IPS-18c (cell line): Measurements from ENCODE around the gene CARD11.

ENCODE experiments used
- H3K4me3 ChIP-seq: 2 replicates; pipeline ENCODE4 v1.7.0; 2013; ENCODE audit warnings: low read depth, mild to moderate bottlenecking, low read length, moderate library complexity; ENCODE audit not compliant: insufficient read depth
- H3K9me3 ChIP-seq: one replicate; pipeline ENCODE4 v1.6.1; 2013; ENCODE audit warnings: mild to moderate bottlenecking, low read length, moderate library complexity; ENCODE audit not compliant: control insufficient read depth, insufficient read depth

CARD11 gene

GRCh38 chr7:2919256-2919655, 124.4 kb downstream of the CARD11 start:
- Histone ChIP-seq H3K9me3 (no peaks in the 10 kb centered on the region), H3K4me3 (no peak overlapping the region)

- H3K4me3 ChIP-seq, result no peak overlapping the region
- H3K9me3 ChIP-seq, result no peaks in the 10 kb centered on the region
Measured at GRCh38 chr7:2918406-2918805, 125.3 kb downstream of the CARD11 start.

- Histone ChIP-seq H3K9me3 (no peaks in the 10 kb centered on the region), H3K4me3 (no peak overlapping the region)
Measured at GRCh38 chr7:2915023-2915422, 128.6 kb downstream of the CARD11 start.

GRCh38 chr7:2913760-2914387, 129.8 kb downstream of the CARD11 start:
- no peak overlapping the region for H3K4me3 ChIP-seq
- peaks cover 1% of the 10 kb centered on the region for H3K9me3 ChIP-seq

- peaks cover 3% of the 10 kb centered on the region for H3K9me3 ChIP-seq
- no peak overlapping the region for H3K4me3 ChIP-seq
Measured at GRCh38 chr7:2912684-2913439, 130.8 kb downstream of the CARD11 start.

GRCh38 chr7:2911466-2911865, 132.2 kb downstream of the CARD11 start:
- peaks cover 3% of the 10 kb centered on the region for H3K9me3 ChIP-seq
- no peak overlapping the region for H3K4me3 ChIP-seq

- no peak overlapping the region for H3K4me3 ChIP-seq
- peaks cover 3% of the 10 kb centered on the region for H3K9me3 ChIP-seq
Measured at GRCh38 chr7:2909471-2910039, 134.1 kb downstream of the CARD11 start.

GRCh38 chr7:2909043-2909442, 134.6 kb downstream of the CARD11 start:
- H3K4me3 ChIP-seq, result no peak overlapping the region
- H3K9me3 ChIP-seq, result peaks cover 3% of the 10 kb centered on the region

- no peak overlapping the region for H3K4me3 ChIP-seq
- H3K9me3 ChIP-seq, result peaks cover 3% of the 10 kb centered on the region
Measured at GRCh38 chr7:2908103-2908683, 135.5 kb downstream of the CARD11 start.

- H3K9me3 ChIP-seq, result peaks cover 3% of the 10 kb centered on the region
- no peak overlapping the region for H3K4me3 ChIP-seq
Measured at GRCh38 chr7:2906197-2906931, 137.3 kb downstream of the CARD11 start.

- Histone ChIP-seq H3K9me3 (peaks cover 3% of the 10 kb centered on the region), H3K4me3 (no peak overlapping the region)
Measured at GRCh38 chr7:2905500-2905899, 138.2 kb downstream of the CARD11 start.

GRCh38 chr7:2905027-2905426, 138.6 kb downstream of the CARD11 start:
- Histone ChIP-seq H3K4me3 (no peak overlapping the region), H3K9me3 (peaks cover 3% of the 10 kb centered on the region)

GRCh38 chr7:2904202-2904601, 139.5 kb downstream of the CARD11 start:
- Histone ChIP-seq H3K9me3 (peaks cover 3% of the 10 kb centered on the region), H3K4me3 (no peak overlapping the region)

- H3K9me3 ChIP-seq, result peaks cover under 1% of the 10 kb centered on the region
- H3K4me3 ChIP-seq, result no peak overlapping the region
Measured at GRCh38 chr7:2903682-2904162, 139.9 kb downstream of the CARD11 start.

- no peaks in the 10 kb centered on the region for H3K9me3 ChIP-seq
- no peak overlapping the region for H3K4me3 ChIP-seq
Measured at GRCh38 chr7:2897023-2897422, 146.6 kb downstream of the CARD11 start.

- no peaks in the 10 kb centered on the region for H3K9me3 ChIP-seq
- no peak overlapping the region for H3K4me3 ChIP-seq
Measured at GRCh38 chr7:2896131-2896530, 147.5 kb downstream of the CARD11 start.
